H1 (cell line): ENCODE results near the gene FSD1.

Source experiments
- EZH2 ChIP-seq: fragments of 200-600 bp; sonication (generic); IDR thresholded peaks from 2 replicates; pipeline ENCODE4 v1.7.1; 2012; ENCODE audit warnings: low read depth, mild to moderate bottlenecking, moderate library complexity, low read length, inconsistent platforms; ENCODE audit not compliant: severe bottlenecking
- HDAC6 ChIP-seq: IDR thresholded peaks from one replicate; pipeline ENCODE4 v1.7.1; 2012; ENCODE audit warnings: low read depth, mild to moderate bottlenecking, inconsistent platforms, low read length, moderate library complexity
- POLR2A ChIP-seq, 2 experiments: IDR thresholded peaks; 1 replicate in 1 of 2; 2 replicates in 1 of 2; pipeline ENCODE4 v1.6.1; 2011; ENCODE audit warnings: low read depth in 2 of 2, low read length in 2 of 2, mild to moderate bottlenecking in 2 of 2; ENCODE audit errors: control extremely low read depth in 1 of 2
- SIN3A ChIP-seq, 2 experiments: IDR thresholded peaks in 1 of 2; conservative IDR thresholded peaks in 1 of 2; 2 replicates each; pipeline ENCODE4 v1.6.1; 2011 to 2012; ENCODE audit warnings: low read length in 2 of 2, improper control_type of control experiment in 1 of 2, low read depth in 1 of 2, mild to moderate bottlenecking in 1 of 2
- TF ChIP-seq, protein P1 (sequence below), 3 experiments: IDR thresholded peaks; 1 replicate in 2 of 3; 2 replicates in 1 of 3; pipeline versions ENCODE4 v1.5.1 to v1.6.1; 2011; ENCODE audit warnings: low read length in 3 of 3, mild to moderate bottlenecking in 3 of 3, inconsistent platforms in 2 of 3, low read depth in 1 of 3, moderate library complexity in 1 of 3; ENCODE audit not compliant: insufficient read depth in 1 of 3; ENCODE audit errors: control extremely low read depth in 1 of 3

DNA sequence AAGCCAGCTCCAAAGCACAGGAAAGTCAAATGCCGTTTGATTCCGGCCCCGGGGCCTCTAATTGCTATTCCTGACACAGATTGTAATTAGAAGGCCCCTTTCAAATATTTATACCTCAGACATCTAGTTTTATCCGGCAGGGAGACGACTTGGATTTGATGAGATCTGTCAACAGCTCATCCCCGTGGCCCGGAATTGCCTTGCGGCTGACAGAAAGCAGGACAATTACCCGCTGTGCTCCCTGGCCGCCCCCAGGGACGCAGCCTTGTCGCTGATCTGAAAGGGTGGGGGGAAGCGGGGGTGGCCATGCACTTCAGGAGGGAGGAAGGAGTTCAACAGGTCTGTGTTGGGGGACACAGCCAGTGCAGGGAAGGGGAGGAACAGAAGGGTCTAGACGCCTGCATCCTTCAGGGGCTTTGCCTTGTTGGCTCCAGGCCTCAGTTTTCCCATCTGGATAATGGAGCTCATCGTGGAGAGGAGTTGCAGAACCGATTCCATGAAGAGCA is 27.2 kb upstream of the FSD1 start:
- TF ChIP-seq POLR2A (IDR thresholded peaks at IDR 0.05; ENCODE audit: control extremely low read depth in 1 of 2, low read depth in 2 of 2, low read length in 2 of 2) (no peak), EZH2 (no peak), SIN3A (conservative IDR thresholded peaks at IDR 0.05 in 1 of 2, IDR thresholded peaks at IDR 0.05 in 1 of 2; ENCODE audit: low read depth in 1 of 2, low read length in 2 of 2) (no peak), HDAC6 (no peak)
- TF ChIP-seq, protein P1, sequence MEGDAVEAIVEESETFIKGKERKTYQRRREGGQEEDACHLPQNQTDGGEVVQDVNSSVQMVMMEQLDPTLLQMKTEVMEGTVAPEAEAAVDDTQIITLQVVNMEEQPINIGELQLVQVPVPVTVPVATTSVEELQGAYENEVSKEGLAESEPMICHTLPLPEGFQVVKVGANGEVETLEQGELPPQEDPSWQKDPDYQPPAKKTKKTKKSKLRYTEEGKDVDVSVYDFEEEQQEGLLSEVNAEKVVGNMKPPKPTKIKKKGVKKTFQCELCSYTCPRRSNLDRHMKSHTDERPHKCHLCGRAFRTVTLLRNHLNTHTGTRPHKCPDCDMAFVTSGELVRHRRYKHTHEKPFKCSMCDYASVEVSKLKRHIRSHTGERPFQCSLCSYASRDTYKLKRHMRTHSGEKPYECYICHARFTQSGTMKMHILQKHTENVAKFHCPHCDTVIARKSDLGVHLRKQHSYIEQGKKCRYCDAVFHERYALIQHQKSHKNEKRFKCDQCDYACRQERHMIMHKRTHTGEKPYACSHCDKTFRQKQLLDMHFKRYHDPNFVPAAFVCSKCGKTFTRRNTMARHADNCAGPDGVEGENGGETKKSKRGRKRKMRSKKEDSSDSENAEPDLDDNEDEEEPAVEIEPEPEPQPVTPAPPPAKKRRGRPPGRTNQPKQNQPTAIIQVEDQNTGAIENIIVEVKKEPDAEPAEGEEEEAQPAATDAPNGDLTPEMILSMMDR (IDR thresholded peaks at IDR 0.05; ENCODE audit: control extremely low read depth in 1 of 3, insufficient read depth in 1 of 3, low read depth in 1 of 3, low read length in 3 of 3) = no peak
